ENCODE results near the gene HSPB3. TPM values are rescaled to one million over a fixed set of nuclear protein-coding genes. Genes with fewer than 3 reads are reported as not detected.
"Not testable (repeated sequence)": the region's sequence is repeated elsewhere in the genome, so short reads cannot be mapped to it uniquely, and the experiment has no call there.

Gene HSPB3
- total RNA-seq, 1 donor from 2014 or later: 151 TPM

- H3K9ac ChIP-seq (ENCODE audit: low read depth in 1 of 3, low read length in 3 of 3); H3K27ac ChIP-seq (ENCODE audit: low read depth, low read length); H3K9me3 ChIP-seq (ENCODE audit: control insufficient read depth in 3 of 3, low read length in 3 of 3); H3K36me3 ChIP-seq (ENCODE audit: control insufficient read depth in 3 of 3, insufficient read depth in 3 of 3, low read length in 3 of 3); H3K27me3 ChIP-seq (ENCODE audit: control insufficient read depth in 3 of 3, insufficient read depth in 3 of 3, low read length in 3 of 3); H3K4me3 ChIP-seq (ENCODE audit: low read length in 3 of 3); H3K4me1 ChIP-seq (ENCODE audit: control insufficient read depth in 3 of 3, insufficient read depth in 3 of 3, low read length in 3 of 3): not testable (repeated sequence)
These were observed 20.8 kb upstream of the HSPB3 start for GRCh38 chr5:54434650-54435049.

- Histone ChIP-seq H3K27ac (ENCODE audit: low read depth, low read length) (no peak overlapping the region), H3K36me3 (ENCODE audit: control insufficient read depth in 3 of 3, insufficient read depth in 3 of 3, low read length in 3 of 3) (no peaks in the 10 kb centered on the region), H3K4me1 (ENCODE audit: control insufficient read depth in 3 of 3, insufficient read depth in 3 of 3, low read length in 3 of 3) (no peaks in the 10 kb centered on the region), H3K27me3 (ENCODE audit: control insufficient read depth in 3 of 3, insufficient read depth in 3 of 3, low read length in 3 of 3) (no peaks in the 10 kb centered on the region), H3K9ac (ENCODE audit: low read depth in 1 of 3, low read length in 3 of 3) (no peak overlapping the region), H3K9me3 (ENCODE audit: control insufficient read depth in 3 of 3, low read length in 3 of 3) (no peaks in the 10 kb centered on the region), H3K4me3 (ENCODE audit: low read length in 3 of 3) (no peak overlapping the region)
These were observed 16.7 kb upstream of the HSPB3 start for GRCh38 chr5:54438620-54439389.

GRCh38 chr5:54440456-54440893 lies 15.0 kb upstream of the HSPB3 start:
- Histone ChIP-seq H3K9me3 (ENCODE audit: control insufficient read depth in 3 of 3, low read length in 3 of 3) (no peaks in the 10 kb centered on the region), H3K9ac (ENCODE audit: low read depth in 1 of 3, low read length in 3 of 3) (no peak overlapping the region), H3K27ac (ENCODE audit: low read depth, low read length) (no peak overlapping the region), H3K4me1 (ENCODE audit: control insufficient read depth in 3 of 3, insufficient read depth in 3 of 3, low read length in 3 of 3) (no peaks in the 10 kb centered on the region), H3K27me3 (ENCODE audit: control insufficient read depth in 3 of 3, insufficient read depth in 3 of 3, low read length in 3 of 3) (no peaks in the 10 kb centered on the region), H3K4me3 (ENCODE audit: low read length in 3 of 3) (no peak overlapping the region), H3K36me3 (ENCODE audit: control insufficient read depth in 3 of 3, insufficient read depth in 3 of 3, low read length in 3 of 3) (no peaks in the 10 kb centered on the region)

GRCh38 chr5:54442271-54442670 lies 13.2 kb upstream of the HSPB3 start:
- no peak overlapping the region for H3K9ac ChIP-seq (ENCODE audit: low read depth in 1 of 3, low read length in 3 of 3)
- no peak overlapping the region for H3K27ac ChIP-seq (ENCODE audit: low read depth, low read length)
- H3K36me3 ChIP-seq (ENCODE audit: control insufficient read depth in 3 of 3, insufficient read depth in 3 of 3, low read length in 3 of 3): no peaks in the 10 kb centered on the region
- H3K27me3 ChIP-seq (ENCODE audit: control insufficient read depth in 3 of 3, insufficient read depth in 3 of 3, low read length in 3 of 3): no peaks in the 10 kb centered on the region
- H3K4me3 ChIP-seq (ENCODE audit: low read length in 3 of 3): no peak overlapping the region
- no peaks in the 10 kb centered on the region for H3K9me3 ChIP-seq (ENCODE audit: control insufficient read depth in 3 of 3, low read length in 3 of 3)
- H3K4me1 ChIP-seq (ENCODE audit: control insufficient read depth in 3 of 3, insufficient read depth in 3 of 3, low read length in 3 of 3): peaks cover 8 to 12% (median 12%) of the 10 kb centered on the region in 3 donors

- peaks cover 8 to 12% (median 12%) of the 10 kb centered on the region in 3 donors for H3K4me1 ChIP-seq (ENCODE audit: control insufficient read depth in 3 of 3, insufficient read depth in 3 of 3, low read length in 3 of 3)
- no peak overlapping the region for H3K27ac ChIP-seq (ENCODE audit: low read depth, low read length)
- no peak overlapping the region for H3K9ac ChIP-seq (ENCODE audit: low read depth in 1 of 3, low read length in 3 of 3)
- no peak overlapping the region for H3K4me3 ChIP-seq (ENCODE audit: low read length in 3 of 3)
- H3K9me3 ChIP-seq (ENCODE audit: control insufficient read depth in 3 of 3, low read length in 3 of 3): no peaks in the 10 kb centered on the region
- H3K27me3 ChIP-seq (ENCODE audit: control insufficient read depth in 3 of 3, insufficient read depth in 3 of 3, low read length in 3 of 3): no peaks in the 10 kb centered on the region
- no peaks in the 10 kb centered on the region for H3K36me3 ChIP-seq (ENCODE audit: control insufficient read depth in 3 of 3, insufficient read depth in 3 of 3, low read length in 3 of 3)
These were observed 12.2 kb upstream of the HSPB3 start for GRCh38 chr5:54443270-54443669.

GRCh38 chr5:54445691-54446378 lies 9.7 kb upstream of the HSPB3 start:
- Histone ChIP-seq H3K9me3 (ENCODE audit: control insufficient read depth in 3 of 3, low read length in 3 of 3) (no peaks in the 10 kb centered on the region), H3K27me3 (ENCODE audit: control insufficient read depth in 3 of 3, insufficient read depth in 3 of 3, low read length in 3 of 3) (no peaks in the 10 kb centered on the region), H3K4me3 (ENCODE audit: low read length in 3 of 3) (no peak overlapping the region), H3K9ac (ENCODE audit: low read depth in 1 of 3, low read length in 3 of 3) (no peak overlapping the region), H3K36me3 (ENCODE audit: control insufficient read depth in 3 of 3, insufficient read depth in 3 of 3, low read length in 3 of 3) (no peaks in the 10 kb centered on the region), H3K27ac (ENCODE audit: low read depth, low read length) (peak overlapping the region; percentile 6), H3K4me1 (ENCODE audit: control insufficient read depth in 3 of 3, insufficient read depth in 3 of 3, low read length in 3 of 3) (peaks cover 8 to 12% (median 12%) of the 10 kb centered on the region in 3 donors)

- H3K4me1 ChIP-seq (ENCODE audit: control insufficient read depth in 3 of 3, insufficient read depth in 3 of 3, low read length in 3 of 3): peaks cover 8 to 12% (median 12%) of the 10 kb centered on the region in 3 donors
- H3K9me3 ChIP-seq (ENCODE audit: control insufficient read depth in 3 of 3, low read length in 3 of 3): no peaks in the 10 kb centered on the region
- peak overlapping the region; percentile 6 for H3K27ac ChIP-seq (ENCODE audit: low read depth, low read length)
- H3K4me3 ChIP-seq (ENCODE audit: low read length in 3 of 3): no peak overlapping the region
- no peak overlapping the region for H3K9ac ChIP-seq (ENCODE audit: low read depth in 1 of 3, low read length in 3 of 3)
- no peaks in the 10 kb centered on the region for H3K36me3 ChIP-seq (ENCODE audit: control insufficient read depth in 3 of 3, insufficient read depth in 3 of 3, low read length in 3 of 3)
- no peaks in the 10 kb centered on the region for H3K27me3 ChIP-seq (ENCODE audit: control insufficient read depth in 3 of 3, insufficient read depth in 3 of 3, low read length in 3 of 3)
These were observed 9.1 kb upstream of the HSPB3 start for GRCh38 chr5:54446379-54446732.

GRCh38 chr5:54449923-54450322 lies 5.6 kb upstream of the HSPB3 start:
- H3K9ac ChIP-seq (ENCODE audit: low read depth in 1 of 3, low read length in 3 of 3): no peak overlapping the region
- no peaks in the 10 kb centered on the region for H3K36me3 ChIP-seq (ENCODE audit: control insufficient read depth in 3 of 3, insufficient read depth in 3 of 3, low read length in 3 of 3)
- H3K4me1 ChIP-seq (ENCODE audit: control insufficient read depth in 3 of 3, insufficient read depth in 3 of 3, low read length in 3 of 3): peaks cover 11 to 12% (median 12%) of the 10 kb centered on the region in 3 donors
- no peaks in the 10 kb centered on the region for H3K9me3 ChIP-seq (ENCODE audit: control insufficient read depth in 3 of 3, low read length in 3 of 3)
- no peak overlapping the region for H3K4me3 ChIP-seq (ENCODE audit: low read length in 3 of 3)
- no peak overlapping the region for H3K27ac ChIP-seq (ENCODE audit: low read depth, low read length)
- no peaks in the 10 kb centered on the region for H3K27me3 ChIP-seq (ENCODE audit: control insufficient read depth in 3 of 3, insufficient read depth in 3 of 3, low read length in 3 of 3)

- no peaks in the 10 kb centered on the region for H3K9me3 ChIP-seq (ENCODE audit: control insufficient read depth in 3 of 3, low read length in 3 of 3)
- H3K9ac ChIP-seq (ENCODE audit: low read depth in 1 of 3, low read length in 3 of 3): no peak overlapping the region
- no peak overlapping the region for H3K27ac ChIP-seq (ENCODE audit: low read depth, low read length)
- no peaks in the 10 kb centered on the region for H3K36me3 ChIP-seq (ENCODE audit: control insufficient read depth in 3 of 3, insufficient read depth in 3 of 3, low read length in 3 of 3)
- H3K4me3 ChIP-seq (ENCODE audit: low read length in 3 of 3): no peak overlapping the region
- H3K27me3 ChIP-seq (ENCODE audit: control insufficient read depth in 3 of 3, insufficient read depth in 3 of 3, low read length in 3 of 3): no peaks in the 10 kb centered on the region
- peaks cover 12 to 15% (median 14%) of the 10 kb centered on the region in 3 donors for H3K4me1 ChIP-seq (ENCODE audit: control insufficient read depth in 3 of 3, insufficient read depth in 3 of 3, low read length in 3 of 3)
These were observed 5.0 kb upstream of the HSPB3 start for GRCh38 chr5:54450542-54450941.

- no peaks in the 10 kb centered on the region for H3K9me3 ChIP-seq (ENCODE audit: control insufficient read depth in 3 of 3, low read length in 3 of 3)
- H3K27me3 ChIP-seq (ENCODE audit: control insufficient read depth in 3 of 3, insufficient read depth in 3 of 3, low read length in 3 of 3): no peaks in the 10 kb centered on the region
- no peak overlapping the region for H3K4me3 ChIP-seq (ENCODE audit: low read length in 3 of 3)
- H3K36me3 ChIP-seq (ENCODE audit: control insufficient read depth in 3 of 3, insufficient read depth in 3 of 3, low read length in 3 of 3): no peaks in the 10 kb centered on the region
- H3K27ac ChIP-seq (ENCODE audit: low read depth, low read length): no peak overlapping the region
- no peak overlapping the region for H3K9ac ChIP-seq (ENCODE audit: low read depth in 1 of 3, low read length in 3 of 3)
- peaks cover 0 to 9% (median 2%) of the 10 kb centered on the region in 3 donors for H3K4me1 ChIP-seq (ENCODE audit: control insufficient read depth in 3 of 3, insufficient read depth in 3 of 3, low read length in 3 of 3)
These were observed 2.5 kb upstream of the HSPB3 start for GRCh38 chr5:54453046-54453445.

All from skeletal muscle tissue (tissue), 4 donors.